Activated CD4-positive, alpha-beta T cell treated with anti-CD3 and anti-CD28 coated beads, Interleukin-2, amount 10 ng/mL, durations not matched to agents 7 days and 5 days (primary cell): ENCODE data around the gene NCAM1. TPM values are rescaled to one million over a fixed set of nuclear protein-coding genes. Genes with fewer than 3 reads are reported as not detected.

Source experiments
- CTCF ChIA-PET: fragments of 350-600 bp; sonication (Branson Sonifier 250); formaldehyde crosslinking; loops from one replicate; lab custom pipeline; 2021; ENCODE audit warnings: antibody characterized with exemption; lab: Charles Lee
- POLR2A ChIA-PET: fragments of 350-600 bp; sonication (Branson Sonifier 250); formaldehyde crosslinking; loops from one replicate; lab custom pipeline; 2021; ENCODE audit warnings: antibody characterized with exemption; lab: Charles Lee
- DNase-seq: peaks from one replicate; pipeline ENCODE4 v3.0.0-alpha.2; 2020
- H3K27ac Mint-ChIP-seq: one replicate; pipeline ENCODE4 v1.8.0; 2021; ENCODE audit warnings: mild to moderate bottlenecking, moderate library complexity, mixed read lengths
- H3K27me3 Mint-ChIP-seq: one replicate; pipeline ENCODE4 v1.8.0; 2021; ENCODE audit warnings: mixed read lengths
- H3K36me3 Mint-ChIP-seq: one replicate; pipeline ENCODE4 v1.8.0; 2021; ENCODE audit warnings: low read depth, mixed read lengths
- H3K4me1 Mint-ChIP-seq: one replicate; pipeline ENCODE4 v1.8.0; 2021; ENCODE audit warnings: mixed read lengths
- H3K4me3 Mint-ChIP-seq: one replicate; pipeline ENCODE4 v1.8.0; 2021; ENCODE audit warnings: mild to moderate bottlenecking, moderate library complexity, mixed read lengths
- H3K9me3 Mint-ChIP-seq: one replicate; pipeline ENCODE4 v1.8.0; 2021; ENCODE audit warnings: mixed read lengths
- total RNA-seq, 2 experiments: library from RNA; stranded (reverse); gene quantifications; one replicate each; pipeline ENCODE4 v1.2.3, GENCODE V29; 2021

NCAM1 gene
- total RNA-seq, 2 experiments from 2014 or later = 0.15 to 0.42 TPM

GRCh38 chr11:113113801-113114704 lies 152.8 kb downstream of the NCAM1 start:
- ChIA-PET POLR2A (interaction anchor here (0.7 kb wide), 1 partner anchor 169 kb away, joined by 3 read pairs; no protein-coding TSS in a partner anchor), CTCF (no interaction called here)
- no peaks in the 10 kb centered on the region for H3K36me3 Mint-ChIP-seq
- no peak overlapping the region for H3K4me3 Mint-ChIP-seq
- H3K27ac Mint-ChIP-seq = no peak overlapping the region
- no peak for DNase-seq
- H3K4me1 Mint-ChIP-seq = no peaks in the 10 kb centered on the region
- no peaks in the 10 kb centered on the region for H3K9me3 Mint-ChIP-seq
- H3K27me3 Mint-ChIP-seq = peaks cover 14% of the 10 kb centered on the region

GRCh38 chr11:113114705-113115027 lies 153.4 kb downstream of the NCAM1 start:
- peaks cover 15% of the 10 kb centered on the region for H3K27me3 Mint-ChIP-seq
- H3K4me1 Mint-ChIP-seq = no peaks in the 10 kb centered on the region
- H3K4me3 Mint-ChIP-seq = no peak overlapping the region
- H3K9me3 Mint-ChIP-seq = no peaks in the 10 kb centered on the region
- H3K27ac Mint-ChIP-seq = no peak overlapping the region
- POLR2A ChIA-PET = interaction anchor here (0.7 kb wide), 1 partner anchor 168 kb away, joined by 3 read pairs; no protein-coding TSS in a partner anchor
- CTCF ChIA-PET = no interaction called here
- no peak for DNase-seq
- no peaks in the 10 kb centered on the region for H3K36me3 Mint-ChIP-seq

- H3K27ac Mint-ChIP-seq = no peak overlapping the region
- ChIA-PET POLR2A (no interaction called here), CTCF (no interaction called here)
These were observed 156.9 kb downstream of the NCAM1 start for GRCh38 chr11:113118104-113118503.

GRCh38 chr11:113119074-113119473 lies 157.9 kb downstream of the NCAM1 start:
- no peak overlapping the region for H3K4me3 Mint-ChIP-seq
- CTCF ChIA-PET = no interaction called here
- POLR2A ChIA-PET = no interaction called here
- H3K9me3 Mint-ChIP-seq = no peaks in the 10 kb centered on the region
- H3K4me1 Mint-ChIP-seq = no peaks in the 10 kb centered on the region
- H3K36me3 Mint-ChIP-seq = no peaks in the 10 kb centered on the region
- H3K27ac Mint-ChIP-seq = no peak overlapping the region
- peaks cover 13% of the 10 kb centered on the region for H3K27me3 Mint-ChIP-seq
- no peak for DNase-seq

More at GRCh38 chr11:113118104-113118503, 156.9 kb downstream of the NCAM1 start:
- Mint-ChIP-seq H3K4me1 (no peaks in the 10 kb centered on the region), H3K36me3 (no peaks in the 10 kb centered on the region), H3K4me3 (no peak overlapping the region), H3K9me3 (no peaks in the 10 kb centered on the region), H3K27me3 (peaks cover 13% of the 10 kb centered on the region)
- DNase-seq = no peak

GRCh38 chr11:113119966-113120736 lies 158.9 kb downstream of the NCAM1 start:
- ChIA-PET CTCF (no interaction called here), POLR2A (no interaction called here)
- no peak overlapping the region for H3K4me3 Mint-ChIP-seq
- no peaks in the 10 kb centered on the region for H3K4me1 Mint-ChIP-seq
- no peak for DNase-seq
- H3K36me3 Mint-ChIP-seq = no peaks in the 10 kb centered on the region
- no peaks in the 10 kb centered on the region for H3K9me3 Mint-ChIP-seq
- H3K27me3 Mint-ChIP-seq = peaks cover 13% of the 10 kb centered on the region
- H3K27ac Mint-ChIP-seq = no peak overlapping the region

GRCh38 chr11:113121746-113122145 lies 160.5 kb downstream of the NCAM1 start:
- no peak overlapping the region for H3K4me3 Mint-ChIP-seq
- ChIA-PET CTCF (no interaction called here), POLR2A (no interaction called here)
- H3K4me1 Mint-ChIP-seq = no peaks in the 10 kb centered on the region
- H3K9me3 Mint-ChIP-seq = no peaks in the 10 kb centered on the region
- H3K27me3 Mint-ChIP-seq = peaks cover 13% of the 10 kb centered on the region
- H3K27ac Mint-ChIP-seq = no peak overlapping the region
- no peak for DNase-seq
- no peaks in the 10 kb centered on the region for H3K36me3 Mint-ChIP-seq

- DNase-seq = no peak
- ChIA-PET POLR2A (no interaction called here), CTCF (no interaction called here)
- Mint-ChIP-seq H3K4me3 (no peak overlapping the region), H3K27me3 (peaks cover 3% of the 10 kb centered on the region), H3K9me3 (no peaks in the 10 kb centered on the region), H3K4me1 (no peaks in the 10 kb centered on the region), H3K27ac (no peak overlapping the region), H3K36me3 (no peaks in the 10 kb centered on the region)
These were observed 162.8 kb downstream of the NCAM1 start for GRCh38 chr11:113124006-113124405.

GRCh38 chr11:113124578-113124977 lies 163.4 kb downstream of the NCAM1 start:
- peaks cover 2% of the 10 kb centered on the region for H3K27me3 Mint-ChIP-seq
- no peaks in the 10 kb centered on the region for H3K4me1 Mint-ChIP-seq
- no peaks in the 10 kb centered on the region for H3K9me3 Mint-ChIP-seq
- CTCF ChIA-PET = no interaction called here
- DNase-seq = no peak
- H3K27ac Mint-ChIP-seq = no peak overlapping the region
- no peak overlapping the region for H3K4me3 Mint-ChIP-seq
- no peaks in the 10 kb centered on the region for H3K36me3 Mint-ChIP-seq
- POLR2A ChIA-PET = no interaction called here

- CTCF ChIA-PET = no interaction called here
- DNase-seq = no peak
- Mint-ChIP-seq H3K4me3 (no peak overlapping the region), H3K9me3 (no peaks in the 10 kb centered on the region), H3K4me1 (no peaks in the 10 kb centered on the region), H3K27ac (no peak overlapping the region), H3K36me3 (no peaks in the 10 kb centered on the region), H3K27me3 (no peaks in the 10 kb centered on the region)
- POLR2A ChIA-PET = no interaction called here
These were observed 168.2 kb downstream of the NCAM1 start for GRCh38 chr11:113129261-113129992.

GRCh38 chr11:113131036-113131775 lies 170.0 kb downstream of the NCAM1 start:
- Mint-ChIP-seq H3K27ac (no peak overlapping the region), H3K9me3 (no peaks in the 10 kb centered on the region), H3K4me1 (no peaks in the 10 kb centered on the region), H3K27me3 (peaks cover 2% of the 10 kb centered on the region), H3K4me3 (no peak overlapping the region), H3K36me3 (no peaks in the 10 kb centered on the region)
- ChIA-PET POLR2A (no interaction called here), CTCF (no interaction called here)
- DNase-seq = no peak

- H3K9me3 Mint-ChIP-seq = no peaks in the 10 kb centered on the region
- no peak overlapping the region for H3K4me3 Mint-ChIP-seq
- no peak for DNase-seq
- H3K36me3 Mint-ChIP-seq = no peaks in the 10 kb centered on the region
- H3K27me3 Mint-ChIP-seq = peaks cover 14% of the 10 kb centered on the region
- ChIA-PET CTCF (no interaction called here), POLR2A (no interaction called here)
- no peaks in the 10 kb centered on the region for H3K4me1 Mint-ChIP-seq
- no peak overlapping the region for H3K27ac Mint-ChIP-seq
These were observed 171.9 kb downstream of the NCAM1 start for GRCh38 chr11:113133071-113133470.

- H3K27me3 Mint-ChIP-seq = peaks cover 21% of the 10 kb centered on the region
- ChIA-PET CTCF (no interaction called here), POLR2A (no interaction called here)
- DNase-seq = no peak
- no peaks in the 10 kb centered on the region for H3K4me1 Mint-ChIP-seq
- no peaks in the 10 kb centered on the region for H3K9me3 Mint-ChIP-seq
- H3K36me3 Mint-ChIP-seq = no peaks in the 10 kb centered on the region
- no peak overlapping the region for H3K27ac Mint-ChIP-seq
- H3K4me3 Mint-ChIP-seq = no peak overlapping the region
These were observed 173.4 kb downstream of the NCAM1 start for GRCh38 chr11:113134626-113135025.
